Measurements from ENCODE around the gene DEGS1. TPM values are rescaled to one million over a fixed set of nuclear protein-coding genes. Genes with fewer than 3 reads are reported as not detected.

Gene DEGS1
- total RNA-seq, 3 donors from 2014 or later: 10.7 to 56.3 (median 22.7) TPM

DNA sequence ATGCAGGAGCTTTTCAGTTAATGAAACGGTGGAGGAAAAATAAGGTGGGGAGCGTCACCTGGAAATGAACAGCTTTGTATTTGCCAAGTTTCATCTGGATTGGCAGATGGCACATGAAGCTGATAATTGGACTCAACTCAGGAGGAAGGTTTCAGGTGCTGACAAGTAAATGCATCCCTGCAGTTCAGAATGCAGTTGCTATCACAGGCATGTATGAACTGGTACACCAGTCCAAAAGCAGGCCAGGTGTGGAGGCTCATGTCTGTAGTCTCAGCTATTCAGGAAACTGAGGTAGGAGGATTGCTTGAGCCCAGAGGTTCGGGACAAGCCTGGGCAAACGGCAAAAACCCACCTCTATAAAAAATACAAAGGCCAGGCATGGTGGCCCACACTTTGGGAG is 15.5 kb downstream of the DEGS1 start:
- H3K9me3 ChIP-seq: no peaks in the 10 kb centered on the region
- intact Hi-C loops (cut with DNase I, micrococcal nuclease): no loop called here
- ATAC-seq (no peak), DNase-seq (no peak)
- no peaks in the 10 kb centered on the region for H3K36me3 ChIP-seq (ENCODE audit: low read depth)
- TF ChIP-seq, protein P1, sequence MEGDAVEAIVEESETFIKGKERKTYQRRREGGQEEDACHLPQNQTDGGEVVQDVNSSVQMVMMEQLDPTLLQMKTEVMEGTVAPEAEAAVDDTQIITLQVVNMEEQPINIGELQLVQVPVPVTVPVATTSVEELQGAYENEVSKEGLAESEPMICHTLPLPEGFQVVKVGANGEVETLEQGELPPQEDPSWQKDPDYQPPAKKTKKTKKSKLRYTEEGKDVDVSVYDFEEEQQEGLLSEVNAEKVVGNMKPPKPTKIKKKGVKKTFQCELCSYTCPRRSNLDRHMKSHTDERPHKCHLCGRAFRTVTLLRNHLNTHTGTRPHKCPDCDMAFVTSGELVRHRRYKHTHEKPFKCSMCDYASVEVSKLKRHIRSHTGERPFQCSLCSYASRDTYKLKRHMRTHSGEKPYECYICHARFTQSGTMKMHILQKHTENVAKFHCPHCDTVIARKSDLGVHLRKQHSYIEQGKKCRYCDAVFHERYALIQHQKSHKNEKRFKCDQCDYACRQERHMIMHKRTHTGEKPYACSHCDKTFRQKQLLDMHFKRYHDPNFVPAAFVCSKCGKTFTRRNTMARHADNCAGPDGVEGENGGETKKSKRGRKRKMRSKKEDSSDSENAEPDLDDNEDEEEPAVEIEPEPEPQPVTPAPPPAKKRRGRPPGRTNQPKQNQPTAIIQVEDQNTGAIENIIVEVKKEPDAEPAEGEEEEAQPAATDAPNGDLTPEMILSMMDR (IDR thresholded peaks at IDR 0.05): no peak
- H3K4me3 ChIP-seq: no peak overlapping the region
- no peaks in the 10 kb centered on the region for H3K4me1 ChIP-seq (ENCODE audit: low read depth)

DNA sequence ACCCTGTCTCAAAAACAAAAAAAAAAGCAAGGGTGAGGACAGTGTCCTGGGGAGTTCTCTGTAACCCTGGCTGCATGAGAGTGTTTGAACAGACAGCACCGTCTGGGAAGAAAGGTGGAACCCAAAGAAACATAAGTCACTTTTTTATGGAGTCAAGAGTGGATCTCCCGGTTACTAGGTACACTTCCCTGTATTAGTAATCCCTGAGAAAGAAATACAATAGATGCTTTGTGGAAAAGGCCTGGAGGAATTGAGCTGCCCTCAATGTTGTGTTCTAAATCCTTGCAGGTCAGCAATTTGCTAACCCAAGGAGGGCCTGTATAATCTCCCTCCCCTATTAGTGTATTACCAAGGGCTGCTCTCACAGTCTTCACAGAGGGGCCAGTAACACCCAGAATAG is 16.6 kb downstream of the DEGS1 start:
- DNase-seq: no peak
- intact Hi-C loops (cut with DNase I, micrococcal nuclease): no loop called here
- Histone ChIP-seq H3K4me3 (no peak overlapping the region), H3K9me3 (no peaks in the 10 kb centered on the region), H3K4me1 (ENCODE audit: low read depth) (no peaks in the 10 kb centered on the region), H3K36me3 (ENCODE audit: low read depth) (no peaks in the 10 kb centered on the region)
- ATAC-seq: peak; percentile 66
- TF ChIP-seq, protein P1 (IDR thresholded peaks at IDR 0.05): no peak

DNA sequence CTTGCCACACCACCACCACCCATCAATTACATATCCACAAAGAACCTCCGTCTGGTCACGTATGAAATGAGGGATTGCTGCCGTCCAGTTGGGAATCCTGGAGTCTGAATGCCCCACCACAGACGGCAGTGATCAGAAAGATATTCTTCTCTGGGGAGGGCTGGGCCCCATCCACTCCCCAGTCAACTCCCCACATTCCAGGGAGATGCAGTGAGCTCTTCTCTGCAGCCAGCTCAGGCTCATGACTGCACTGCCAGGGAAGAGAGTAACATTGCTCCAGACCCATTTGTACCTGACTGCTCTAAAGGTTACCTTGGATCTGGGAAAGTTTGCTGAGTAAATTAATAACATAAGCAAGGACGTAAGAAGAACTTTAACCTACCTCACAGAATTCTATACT is 18.3 kb downstream of the DEGS1 start:
- Histone ChIP-seq H3K36me3 (ENCODE audit: low read depth) (no peaks in the 10 kb centered on the region), H3K4me3 (no peak overlapping the region), H3K4me1 (ENCODE audit: low read depth) (peaks cover 5% of the 10 kb centered on the region), H3K9me3 (no peaks in the 10 kb centered on the region)
- DNase-seq (no peak), ATAC-seq (no peak)
- intact Hi-C loops (cut with DNase I, micrococcal nuclease): no loop called here
- TF ChIP-seq, protein P1 (IDR thresholded peaks at IDR 0.05): no peak

DNA sequence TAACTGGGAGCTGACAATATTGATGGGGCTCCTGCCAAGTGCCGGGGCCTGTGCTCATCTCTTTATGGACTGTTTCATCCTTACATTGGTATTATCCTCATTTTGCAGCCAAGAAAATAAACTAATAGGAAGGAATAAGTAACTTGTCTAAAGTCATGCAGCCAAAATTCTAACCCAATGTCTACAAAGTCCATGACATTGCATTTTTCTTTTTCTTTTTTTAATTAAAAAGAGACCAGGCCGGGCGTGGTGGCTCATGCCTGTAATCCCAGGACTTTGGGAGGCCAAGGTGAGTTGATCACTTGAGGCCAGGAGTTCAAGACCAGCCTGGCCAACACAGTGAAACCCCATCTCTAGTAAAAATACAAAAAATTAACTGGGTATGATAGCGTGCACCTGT is 18.8 kb downstream of the DEGS1 start:
- intact Hi-C loops (cut with DNase I, micrococcal nuclease): no loop called here
- DNase-seq (no peak), ATAC-seq (no peak)
- H3K36me3 ChIP-seq (ENCODE audit: low read depth): no peaks in the 10 kb centered on the region
- H3K9me3 ChIP-seq: no peaks in the 10 kb centered on the region
- H3K4me1 ChIP-seq (ENCODE audit: low read depth): peaks cover 5% of the 10 kb centered on the region
- no peak overlapping the region for H3K4me3 ChIP-seq
- TF ChIP-seq, protein P1 (IDR thresholded peaks at IDR 0.05): no peak

DNA sequence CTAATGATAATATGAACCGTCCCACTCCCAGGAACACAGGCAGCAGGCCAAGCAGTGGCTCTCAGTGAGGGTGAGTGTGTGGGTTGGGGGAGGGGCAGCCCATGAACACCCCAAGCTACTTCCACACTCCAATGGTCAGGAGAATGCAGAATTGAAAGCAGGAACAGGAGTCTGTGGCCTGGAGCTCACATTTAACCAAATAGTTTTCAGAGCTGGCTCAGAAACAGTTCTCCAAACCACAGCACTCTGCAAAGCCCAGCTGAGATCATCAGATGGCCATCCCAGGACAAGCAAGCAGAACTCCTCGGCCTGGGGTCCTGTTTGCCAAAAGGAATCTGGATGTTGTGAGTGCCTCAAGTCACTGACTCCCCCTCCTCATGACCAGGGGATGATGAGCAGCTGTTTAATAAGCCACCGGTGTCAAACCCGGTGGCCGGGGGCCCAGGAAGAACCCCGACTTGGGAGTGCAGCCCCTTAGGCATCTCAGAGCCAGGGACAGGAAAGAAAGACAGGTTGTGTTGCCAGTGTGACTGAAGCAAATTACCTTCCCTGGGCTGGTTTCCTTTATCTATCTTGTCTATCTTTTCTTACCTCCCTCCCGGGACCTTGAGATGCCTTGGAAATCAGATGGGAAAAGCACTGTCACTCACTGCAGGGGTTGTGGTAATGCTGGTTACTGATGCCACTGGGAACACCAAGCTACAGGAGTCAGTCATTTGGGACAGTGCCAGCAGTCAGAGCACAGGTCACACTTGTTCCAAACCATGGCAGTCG is 20.4 kb downstream of the DEGS1 start:
- TF ChIP-seq, protein P1 (IDR thresholded peaks at IDR 0.05): no peak
- intact Hi-C loops (cut with DNase I, micrococcal nuclease): no loop called here
- ATAC-seq: peak; percentile 43
- no peak overlapping the region for H3K4me3 ChIP-seq
- H3K9me3 ChIP-seq: no peaks in the 10 kb centered on the region
- peak; percentile 36 to 61 (median 50) for DNase-seq
- H3K4me1 ChIP-seq (ENCODE audit: low read depth): peaks cover 5% of the 10 kb centered on the region
- no peaks in the 10 kb centered on the region for H3K36me3 ChIP-seq (ENCODE audit: low read depth)
